ENCODE measurements around the gene DACH1.

DNA sequence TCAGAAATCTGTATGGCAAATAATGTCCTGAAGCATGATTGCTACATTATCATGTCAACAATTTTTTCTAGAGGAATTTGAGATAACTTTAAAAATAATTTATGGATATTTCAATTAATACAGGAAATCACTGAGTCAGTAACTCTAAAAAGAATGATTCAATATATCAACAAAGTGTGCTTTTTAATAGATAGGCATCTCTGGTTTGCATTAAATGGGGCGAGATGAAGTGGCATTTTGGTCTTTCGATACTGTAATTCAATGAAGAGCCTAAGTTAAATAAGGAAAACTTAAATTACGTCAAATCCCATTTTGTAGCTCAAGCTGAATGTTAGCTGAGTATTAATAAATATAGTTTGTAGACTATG lies 342.8 kb downstream of the DACH1 start:
- TF ChIP-seq, protein P1, sequence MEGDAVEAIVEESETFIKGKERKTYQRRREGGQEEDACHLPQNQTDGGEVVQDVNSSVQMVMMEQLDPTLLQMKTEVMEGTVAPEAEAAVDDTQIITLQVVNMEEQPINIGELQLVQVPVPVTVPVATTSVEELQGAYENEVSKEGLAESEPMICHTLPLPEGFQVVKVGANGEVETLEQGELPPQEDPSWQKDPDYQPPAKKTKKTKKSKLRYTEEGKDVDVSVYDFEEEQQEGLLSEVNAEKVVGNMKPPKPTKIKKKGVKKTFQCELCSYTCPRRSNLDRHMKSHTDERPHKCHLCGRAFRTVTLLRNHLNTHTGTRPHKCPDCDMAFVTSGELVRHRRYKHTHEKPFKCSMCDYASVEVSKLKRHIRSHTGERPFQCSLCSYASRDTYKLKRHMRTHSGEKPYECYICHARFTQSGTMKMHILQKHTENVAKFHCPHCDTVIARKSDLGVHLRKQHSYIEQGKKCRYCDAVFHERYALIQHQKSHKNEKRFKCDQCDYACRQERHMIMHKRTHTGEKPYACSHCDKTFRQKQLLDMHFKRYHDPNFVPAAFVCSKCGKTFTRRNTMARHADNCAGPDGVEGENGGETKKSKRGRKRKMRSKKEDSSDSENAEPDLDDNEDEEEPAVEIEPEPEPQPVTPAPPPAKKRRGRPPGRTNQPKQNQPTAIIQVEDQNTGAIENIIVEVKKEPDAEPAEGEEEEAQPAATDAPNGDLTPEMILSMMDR (IDR thresholded peaks at IDR 0.05 in 2 of 3, conservative IDR thresholded peaks at IDR 0.05 in 1 of 3; ENCODE audit: insufficient read depth in 2 of 3, low read depth in 1 of 3, low read length in 3 of 3), result no peak
- TF ChIP-seq ZEB2 (IDR thresholded peaks at IDR 0.05) (no peak), TEAD4 (IDR thresholded peaks at IDR 0.05; ENCODE audit: low read length) (no peak), TEAD4 (CRISPR knock-in tag; IDR thresholded peaks at IDR 0.05; ENCODE audit: borderline replicate concordance) (no peak), SMAD4 (CRISPR knock-in tag; conservative IDR thresholded peaks at IDR 0.05) (no peak), NR1H2 (CRISPR knock-in tag; IDR thresholded peaks at IDR 0.05) (no peak), ARID2 (IDR thresholded peaks at IDR 0.05) (no peak), PHB (CRISPR knock-in tag; IDR thresholded peaks at IDR 0.05) (no peak), FOSL1 (tag; conservative IDR thresholded peaks at IDR 0.05) (no peak)
- TF ChIP-seq, protein P2, sequence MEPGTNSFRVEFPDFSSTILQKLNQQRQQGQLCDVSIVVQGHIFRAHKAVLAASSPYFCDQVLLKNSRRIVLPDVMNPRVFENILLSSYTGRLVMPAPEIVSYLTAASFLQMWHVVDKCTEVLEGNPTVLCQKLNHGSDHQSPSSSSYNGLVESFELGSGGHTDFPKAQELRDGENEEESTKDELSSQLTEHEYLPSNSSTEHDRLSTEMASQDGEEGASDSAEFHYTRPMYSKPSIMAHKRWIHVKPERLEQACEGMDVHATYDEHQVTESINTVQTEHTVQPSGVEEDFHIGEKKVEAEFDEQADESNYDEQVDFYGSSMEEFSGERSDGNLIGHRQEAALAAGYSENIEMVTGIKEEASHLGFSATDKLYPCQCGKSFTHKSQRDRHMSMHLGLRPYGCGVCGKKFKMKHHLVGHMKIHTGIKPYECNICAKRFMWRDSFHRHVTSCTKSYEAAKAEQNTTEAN (CRISPR knock-in tag; IDR thresholded peaks at IDR 0.05), result no peak

All from K562 (cell line).